Mucosa of stomach (tissue), 1 donor: ENCODE measurements around the gene PGA4.

Experiments used
- H3K27me3 ChIP-seq: one replicate; pipeline ENCODE4 v1.7.0; 2013; ENCODE audit warnings: mild to moderate bottlenecking, low read length; ENCODE audit not compliant: control insufficient read depth, insufficient read depth
- H3K36me3 ChIP-seq: one replicate; pipeline ENCODE4 v1.7.0; 2013; ENCODE audit warnings: low read length; ENCODE audit not compliant: control insufficient read depth, insufficient read depth
- H3K4me1 ChIP-seq: one replicate; pipeline ENCODE4 v1.7.0; 2013; ENCODE audit warnings: mild to moderate bottlenecking, low read length; ENCODE audit not compliant: control insufficient read depth, insufficient read depth
- H3K4me3 ChIP-seq: one replicate; pipeline ENCODE4 v1.7.0; 2013; ENCODE audit warnings: low read length
- H3K9ac ChIP-seq: one replicate; pipeline ENCODE4 v1.7.0; 2013; ENCODE audit warnings: mild to moderate bottlenecking, low read length, moderate library complexity
- H3K9me3 ChIP-seq: one replicate; pipeline ENCODE4 v1.7.0; 2013; ENCODE audit warnings: mild to moderate bottlenecking, low read length, moderate library complexity; ENCODE audit not compliant: control insufficient read depth
- donor health status: Pancreatic carcinoma.

PGA4 gene

GRCh38 chr11:61259363-61259762 lies 37.2 kb downstream of the PGA4 start:
- H3K4me1 ChIP-seq = peaks cover 3% of the 10 kb centered on the region
- no peaks in the 10 kb centered on the region for H3K9me3 ChIP-seq
- H3K9ac ChIP-seq = no peak overlapping the region
- H3K4me3 ChIP-seq = no peak overlapping the region
- H3K36me3 ChIP-seq = no peaks in the 10 kb centered on the region
- no peaks in the 10 kb centered on the region for H3K27me3 ChIP-seq

GRCh38 chr11:61264371-61264770 lies 42.2 kb downstream of the PGA4 start:
- H3K27me3 ChIP-seq = no peaks in the 10 kb centered on the region
- no peak overlapping the region for H3K9ac ChIP-seq
- no peaks in the 10 kb centered on the region for H3K9me3 ChIP-seq
- H3K4me1 ChIP-seq = no peaks in the 10 kb centered on the region
- no peak overlapping the region for H3K4me3 ChIP-seq
- H3K36me3 ChIP-seq = no peaks in the 10 kb centered on the region

- Histone ChIP-seq H3K9me3 (no peaks in the 10 kb centered on the region), H3K27me3 (no peaks in the 10 kb centered on the region), H3K9ac (no peak overlapping the region), H3K36me3 (no peaks in the 10 kb centered on the region), H3K4me3 (no peak overlapping the region), H3K4me1 (no peaks in the 10 kb centered on the region)
Observed at GRCh38 chr11:61264795-61265194, 42.6 kb downstream of the PGA4 start.

GRCh38 chr11:61265357-61265756 lies 43.2 kb downstream of the PGA4 start:
- H3K9ac ChIP-seq = no peak overlapping the region
- H3K36me3 ChIP-seq = no peaks in the 10 kb centered on the region
- H3K4me3 ChIP-seq = no peak overlapping the region
- no peaks in the 10 kb centered on the region for H3K4me1 ChIP-seq
- H3K9me3 ChIP-seq = no peaks in the 10 kb centered on the region
- no peaks in the 10 kb centered on the region for H3K27me3 ChIP-seq

GRCh38 chr11:61266602-61267001 lies 44.5 kb downstream of the PGA4 start:
- Histone ChIP-seq H3K9ac (no peak overlapping the region), H3K9me3 (no peaks in the 10 kb centered on the region), H3K36me3 (no peaks in the 10 kb centered on the region), H3K4me3 (no peak overlapping the region), H3K27me3 (no peaks in the 10 kb centered on the region), H3K4me1 (no peaks in the 10 kb centered on the region)

GRCh38 chr11:61267437-61267841 lies 45.3 kb downstream of the PGA4 start:
- H3K27me3 ChIP-seq = no peaks in the 10 kb centered on the region
- no peaks in the 10 kb centered on the region for H3K4me1 ChIP-seq
- no peaks in the 10 kb centered on the region for H3K9me3 ChIP-seq
- H3K36me3 ChIP-seq = no peaks in the 10 kb centered on the region
- no peak overlapping the region for H3K9ac ChIP-seq
- H3K4me3 ChIP-seq = no peak overlapping the region

GRCh38 chr11:61268588-61269250 lies 46.6 kb downstream of the PGA4 start:
- H3K36me3 ChIP-seq = no peaks in the 10 kb centered on the region
- H3K4me1 ChIP-seq = peaks cover 5% of the 10 kb centered on the region
- H3K27me3 ChIP-seq = no peaks in the 10 kb centered on the region
- no peak overlapping the region for H3K4me3 ChIP-seq
- no peak overlapping the region for H3K9ac ChIP-seq
- H3K9me3 ChIP-seq = no peaks in the 10 kb centered on the region

- Histone ChIP-seq H3K4me1 (peaks cover 10% of the 10 kb centered on the region), H3K9ac (no peak overlapping the region), H3K9me3 (no peaks in the 10 kb centered on the region), H3K27me3 (peaks cover 5% of the 10 kb centered on the region), H3K4me3 (no peak overlapping the region), H3K36me3 (no peaks in the 10 kb centered on the region)
Observed at GRCh38 chr11:61270354-61271076, 48.4 kb downstream of the PGA4 start.

- H3K9ac ChIP-seq = no peak overlapping the region
Observed at GRCh38 chr11:61272731-61273130, 50.6 kb downstream of the PGA4 start.

GRCh38 chr11:61273178-61274078 lies 51.3 kb downstream of the PGA4 start:
- Histone ChIP-seq H3K4me1 (peaks cover 10% of the 10 kb centered on the region), H3K36me3 (no peaks in the 10 kb centered on the region), H3K4me3 (no peak overlapping the region), H3K27me3 (peaks cover 5% of the 10 kb centered on the region), H3K9me3 (no peaks in the 10 kb centered on the region), H3K9ac (no peak overlapping the region)

More at GRCh38 chr11:61272731-61273130, 50.6 kb downstream of the PGA4 start:
- Histone ChIP-seq H3K27me3 (peaks cover 5% of the 10 kb centered on the region), H3K9me3 (no peaks in the 10 kb centered on the region), H3K36me3 (no peaks in the 10 kb centered on the region), H3K4me3 (no peak overlapping the region), H3K4me1 (peaks cover 10% of the 10 kb centered on the region)

- H3K27me3 ChIP-seq = peaks cover 5% of the 10 kb centered on the region
- peaks cover 10% of the 10 kb centered on the region for H3K4me1 ChIP-seq
Observed at GRCh38 chr11:61274084-61274483, 51.9 kb downstream of the PGA4 start.

GRCh38 chr11:61275191-61275590 lies 53.0 kb downstream of the PGA4 start:
- no peaks in the 10 kb centered on the region for H3K9me3 ChIP-seq
- no peaks in the 10 kb centered on the region for H3K36me3 ChIP-seq
- H3K4me1 ChIP-seq = peaks cover 10% of the 10 kb centered on the region
- no peak overlapping the region for H3K4me3 ChIP-seq
- H3K27me3 ChIP-seq = peaks cover 5% of the 10 kb centered on the region
- H3K9ac ChIP-seq = no peak overlapping the region

More at GRCh38 chr11:61274084-61274483, 51.9 kb downstream of the PGA4 start:
- Histone ChIP-seq H3K4me3 (no peak overlapping the region), H3K36me3 (no peaks in the 10 kb centered on the region), H3K9me3 (no peaks in the 10 kb centered on the region), H3K9ac (no peak overlapping the region)
